ENCODE results near the gene PRPF8.

Gene PRPF8

GRCh38 chr17:1627982-1628855 lies 56.4 kb downstream of the PRPF8 start, which contains the start of gene SLC43A2:
SLC43A2 (minus strand) TSS chr17:1628834; CDS start chr17:1627874, 960 bp downstream.
- in situ Hi-C loops (cut with MboI; ENCODE audit: low sequenced_read_pairs) = no loop called here

- in situ Hi-C loops (cut with MboI; ENCODE audit: low sequenced_read_pairs) = no loop called here
These were observed 57.3 kb downstream of the PRPF8 start for GRCh38 chr17:1627182-1627981.

- in situ Hi-C loops (cut with MboI; ENCODE audit: low sequenced_read_pairs) = no loop called here
These were observed 58.3 kb downstream of the PRPF8 start for GRCh38 chr17:1626333-1626732.

- in situ Hi-C loops (cut with MboI; ENCODE audit: low sequenced_read_pairs) = no loop called here
These were observed 59.1 kb downstream of the PRPF8 start for GRCh38 chr17:1625581-1625980.

GRCh38 chr17:1625053-1625452 lies 59.6 kb downstream of the PRPF8 start:
- in situ Hi-C loops (cut with MboI; ENCODE audit: low sequenced_read_pairs) = no loop called here

- in situ Hi-C loops (cut with MboI; ENCODE audit: low sequenced_read_pairs) = no loop called here
These were observed 60.0 kb downstream of the PRPF8 start for GRCh38 chr17:1624650-1625049.

GRCh38 chr17:1623057-1623630 lies 61.5 kb downstream of the PRPF8 start:
- in situ Hi-C loops (cut with MboI; ENCODE audit: low sequenced_read_pairs) = no loop called here

GRCh38 chr17:1621273-1621954 lies 63.3 kb downstream of the PRPF8 start:
- in situ Hi-C loops (cut with MboI; ENCODE audit: low sequenced_read_pairs) = no loop called here

GRCh38 chr17:1620486-1620885 lies 64.2 kb downstream of the PRPF8 start:
- in situ Hi-C loops (cut with MboI; ENCODE audit: low sequenced_read_pairs) = no loop called here

GRCh38 chr17:1617620-1618174 lies 67.0 kb downstream of the PRPF8 start:
- in situ Hi-C loops (cut with MboI; ENCODE audit: low sequenced_read_pairs) = no loop called here

- in situ Hi-C loops (cut with MboI; ENCODE audit: low sequenced_read_pairs) = no loop called here
These were observed 68.6 kb downstream of the PRPF8 start for GRCh38 chr17:1616101-1616500.

- in situ Hi-C loops (cut with MboI; ENCODE audit: low sequenced_read_pairs) = no loop called here
These were observed 72.3 kb downstream of the PRPF8 start for GRCh38 chr17:1612400-1612799.

- in situ Hi-C loops (cut with MboI; ENCODE audit: low sequenced_read_pairs) = no loop called here
These were observed 73.0 kb downstream of the PRPF8 start for GRCh38 chr17:1611715-1612114.

GRCh38 chr17:1608676-1609075 lies 76.0 kb downstream of the PRPF8 start:
- in situ Hi-C loops (cut with MboI; ENCODE audit: low sequenced_read_pairs) = no loop called here

GRCh38 chr17:1607971-1608320 lies 76.7 kb downstream of the PRPF8 start:
- in situ Hi-C loops (cut with MboI; ENCODE audit: low sequenced_read_pairs) = no loop called here

GRCh38 chr17:1606352-1606985 lies 78.2 kb downstream of the PRPF8 start:
- in situ Hi-C loops (cut with MboI; ENCODE audit: low sequenced_read_pairs) = no loop called here

GRCh38 chr17:1605681-1606351 lies 78.9 kb downstream of the PRPF8 start:
- in situ Hi-C loops (cut with MboI; ENCODE audit: low sequenced_read_pairs) = no loop called here

GRCh38 chr17:1604831-1605528 lies 79.7 kb downstream of the PRPF8 start:
- in situ Hi-C loops (cut with MboI; ENCODE audit: low sequenced_read_pairs) = no loop called here

GRCh38 chr17:1601571-1601970 lies 83.1 kb downstream of the PRPF8 start:
- in situ Hi-C loops (cut with MboI; ENCODE audit: low sequenced_read_pairs) = no loop called here

Data from hTERT RPE-1 (cell line).